Measurements from ENCODE around the gene CFTR.

- TF ChIP-seq SIN3A (IDR thresholded peaks at IDR 0.05; ENCODE audit: borderline replicate concordance, insufficient read depth, low read depth, low read length) (no peak), CTCF (IDR thresholded peaks at IDR 0.05) (no peak)
These were observed 64.2 kb downstream of the CFTR start for GRCh38 chr7:117544061-117544460.
